Measurements from ENCODE around the gene ZNF548. TPM values are rescaled to one million over a fixed set of nuclear protein-coding genes. Genes with fewer than 3 reads are reported as not detected.

Gene ZNF548
- total RNA-seq, 1 experiment from 2014 or later = 11.6 TPM

DNA sequence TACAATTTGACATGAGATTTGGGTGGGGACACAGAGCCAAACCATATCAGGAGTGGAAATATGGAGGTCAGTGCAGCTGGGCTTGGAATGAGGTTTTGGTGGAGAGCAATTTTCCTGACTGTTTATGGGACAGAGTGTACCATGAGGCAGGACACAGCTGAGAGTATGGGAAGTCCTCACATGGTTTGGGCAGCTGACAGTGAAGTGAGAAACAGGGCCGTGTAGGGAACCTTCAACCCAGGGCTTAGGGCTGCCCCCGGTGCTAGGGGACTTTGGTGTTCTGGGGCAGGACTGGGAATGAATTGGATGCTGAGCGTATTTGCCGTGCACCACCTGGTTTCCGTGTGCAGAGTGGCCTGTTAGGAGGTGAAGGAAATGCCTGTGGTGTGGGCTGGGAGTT lies 6.1 kb downstream of the ZNF548 start:
- DNase-seq (ENCODE audit: low read depth) = no peak

DNA sequence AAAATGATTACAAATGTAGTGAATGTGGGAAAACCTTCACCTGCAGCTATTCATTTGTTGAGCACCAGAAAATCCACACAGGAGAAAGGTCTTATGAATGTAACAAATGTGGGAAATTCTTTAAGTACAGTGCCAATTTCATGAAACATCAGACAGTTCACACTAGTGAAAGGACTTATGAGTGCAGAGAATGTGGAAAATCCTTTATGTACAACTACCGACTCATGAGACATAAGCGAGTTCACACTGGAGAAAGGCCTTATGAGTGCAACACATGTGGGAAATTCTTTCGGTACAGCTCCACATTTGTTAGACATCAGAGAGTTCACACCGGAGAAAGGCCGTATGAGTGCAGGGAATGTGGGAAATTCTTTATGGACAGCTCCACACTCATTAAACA lies 9.2 kb downstream of the ZNF548 start:
- no peak for DNase-seq (ENCODE audit: low read depth)

DNA sequence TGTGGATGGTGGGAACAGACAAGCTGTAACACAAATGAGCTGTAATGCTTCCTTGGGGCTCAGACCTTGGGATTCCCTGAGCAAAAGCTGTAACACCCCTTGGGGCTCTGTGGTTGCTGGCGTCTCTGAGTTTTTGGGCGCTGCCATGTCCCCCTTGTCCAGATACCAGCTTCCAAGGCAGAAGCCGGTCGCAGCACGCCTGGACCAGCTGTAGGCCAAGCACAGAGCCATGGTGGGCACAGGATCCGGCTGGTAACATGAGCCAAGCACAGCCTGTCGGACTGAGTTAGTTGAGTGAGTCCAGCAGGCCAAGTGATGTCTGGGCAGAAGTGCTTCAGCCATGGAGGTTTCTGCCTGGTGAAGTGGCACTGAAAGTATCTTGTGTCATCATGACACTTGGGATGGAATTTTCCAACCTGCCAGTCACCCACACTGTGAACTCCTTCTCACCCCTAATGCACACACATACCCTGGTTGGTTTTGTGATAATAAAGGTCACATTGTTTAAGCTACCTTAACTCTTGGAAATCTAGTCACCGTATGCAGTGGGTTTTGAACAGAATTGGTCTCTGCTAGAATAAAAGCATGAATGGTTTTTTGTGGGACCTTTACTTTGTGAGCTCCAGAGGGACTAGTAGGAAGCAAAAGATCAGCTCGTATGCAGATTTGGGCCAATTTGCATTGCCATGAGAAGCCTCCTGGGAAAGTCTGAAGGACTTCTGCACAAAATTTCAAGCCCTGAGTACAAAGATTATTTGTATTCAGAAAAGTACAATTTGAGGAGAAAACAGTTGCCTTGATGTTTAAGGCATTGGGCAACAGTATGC lies 14.3 kb downstream of the ZNF548 start:
- no peak for DNase-seq (ENCODE audit: low read depth)

DNA sequence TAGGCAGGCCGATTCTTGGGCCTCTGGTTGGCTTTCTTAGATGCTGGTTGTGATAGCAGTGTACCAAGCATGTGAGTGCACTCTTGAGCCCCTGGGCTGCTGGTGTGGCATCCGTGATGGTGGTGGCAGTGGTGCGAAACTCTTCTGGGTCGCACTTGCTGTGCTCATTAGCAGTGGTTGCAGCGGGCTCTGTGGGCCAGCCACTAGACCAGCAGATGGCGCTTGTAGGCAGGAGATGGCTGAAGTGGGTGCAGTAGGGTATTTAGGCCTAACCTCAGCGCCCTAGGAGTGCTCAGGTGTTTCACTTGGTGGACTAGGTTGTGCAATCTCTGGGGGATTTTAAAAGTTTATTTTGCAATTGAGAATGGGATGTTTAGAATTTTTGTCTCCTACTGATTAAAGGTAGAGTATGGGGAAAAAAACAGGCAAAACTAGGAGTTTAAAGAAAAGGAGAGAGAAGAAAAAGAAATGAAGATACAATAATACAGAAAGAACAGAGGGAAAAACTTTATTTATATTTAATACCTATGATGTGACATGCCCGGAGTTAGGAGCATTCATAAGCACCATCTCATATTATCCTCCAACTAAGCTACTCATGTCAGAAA lies 17.0 kb downstream of the ZNF548 start:
- peak; percentile 50 for DNase-seq (ENCODE audit: low read depth)

DNA sequence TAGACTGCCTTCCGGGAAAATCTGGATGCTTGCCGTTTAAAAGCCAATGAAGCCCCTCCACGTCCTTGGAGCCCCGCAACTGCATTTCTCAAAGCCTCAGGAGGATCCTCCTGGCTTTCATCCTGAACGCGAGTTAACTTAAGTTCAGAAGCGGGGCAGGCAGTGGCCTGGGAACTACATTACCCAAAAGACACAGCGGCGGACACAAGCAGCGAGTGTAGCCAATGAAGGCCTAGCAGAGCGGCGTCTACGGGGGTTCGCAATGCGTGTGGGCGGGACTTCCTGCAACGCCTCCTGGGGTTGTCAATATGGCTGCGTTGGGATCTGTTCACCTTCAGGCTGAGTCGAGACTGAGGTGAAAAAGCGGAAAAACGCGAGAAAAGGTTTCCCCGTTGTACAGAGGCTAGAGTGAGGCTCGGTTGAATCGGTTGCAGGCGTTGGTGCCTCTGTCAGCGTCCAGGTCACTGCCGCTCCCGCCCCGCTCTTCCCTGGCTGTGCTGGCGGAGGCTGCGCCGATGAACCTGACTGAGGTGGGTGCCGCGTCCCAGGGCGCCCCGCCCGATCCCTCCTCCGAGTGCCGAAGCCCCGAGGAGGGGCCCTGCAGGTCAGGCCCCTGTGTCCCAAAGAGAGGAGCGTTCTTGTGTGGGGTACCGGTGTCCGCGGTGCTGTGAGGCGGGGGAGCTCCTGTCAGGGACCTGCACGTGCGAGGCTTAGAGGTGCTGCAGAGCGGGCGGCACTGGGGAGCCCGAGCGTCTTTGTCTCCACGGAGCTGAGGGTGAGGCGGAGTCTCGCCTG lies 21.4 kb downstream of the ZNF548 start, which contains the start of gene ZNF17:
TSS of gene ZNF17 (plus strand) at position 285 of the 795 bp plus-strand sequence. CDS start 2,455 bp downstream, outside the sequence.
- DNase-seq (ENCODE audit: low read depth) = peak; percentile 89

DNA sequence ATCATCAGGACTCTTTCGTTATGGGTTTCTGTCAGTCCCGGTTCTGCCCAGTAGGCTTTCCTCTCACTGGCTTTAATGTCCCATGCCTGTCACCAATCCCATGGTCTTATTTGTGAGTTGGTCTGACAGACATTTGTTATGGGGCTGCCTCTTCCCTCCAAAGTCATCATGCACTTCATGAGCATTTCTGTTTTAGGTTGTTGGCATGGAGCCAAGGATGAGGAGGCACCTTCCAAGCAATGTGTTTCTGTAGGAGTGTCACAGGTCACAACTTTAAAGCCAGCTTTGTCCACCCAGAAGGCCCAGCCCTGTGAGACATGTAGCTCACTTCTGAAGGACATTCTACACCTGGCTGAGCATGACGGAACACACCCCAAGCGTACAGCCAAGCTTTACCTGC lies 29.8 kb downstream of the ZNF548 start:
- DNase-seq (ENCODE audit: low read depth) = no peak

DNA sequence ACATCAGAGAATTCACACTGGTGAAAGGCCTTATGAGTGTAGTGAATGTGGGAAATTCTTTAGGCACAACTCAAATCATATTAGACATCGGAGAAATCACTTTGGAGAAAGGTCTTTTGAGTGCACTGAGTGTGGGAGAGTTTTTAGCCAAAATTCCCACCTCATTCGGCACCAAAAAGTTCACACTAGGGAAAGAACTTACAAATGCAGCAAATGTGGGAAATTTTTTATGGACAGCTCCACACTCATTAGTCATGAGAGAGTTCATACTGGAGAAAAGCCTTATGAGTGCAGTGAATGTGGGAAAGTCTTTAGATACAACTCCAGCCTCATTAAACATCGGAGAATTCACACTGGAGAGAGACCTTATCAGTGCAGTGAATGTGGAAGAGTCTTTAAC lies 31.4 kb downstream of the ZNF548 start:
- no peak for DNase-seq (ENCODE audit: low read depth)

DNA sequence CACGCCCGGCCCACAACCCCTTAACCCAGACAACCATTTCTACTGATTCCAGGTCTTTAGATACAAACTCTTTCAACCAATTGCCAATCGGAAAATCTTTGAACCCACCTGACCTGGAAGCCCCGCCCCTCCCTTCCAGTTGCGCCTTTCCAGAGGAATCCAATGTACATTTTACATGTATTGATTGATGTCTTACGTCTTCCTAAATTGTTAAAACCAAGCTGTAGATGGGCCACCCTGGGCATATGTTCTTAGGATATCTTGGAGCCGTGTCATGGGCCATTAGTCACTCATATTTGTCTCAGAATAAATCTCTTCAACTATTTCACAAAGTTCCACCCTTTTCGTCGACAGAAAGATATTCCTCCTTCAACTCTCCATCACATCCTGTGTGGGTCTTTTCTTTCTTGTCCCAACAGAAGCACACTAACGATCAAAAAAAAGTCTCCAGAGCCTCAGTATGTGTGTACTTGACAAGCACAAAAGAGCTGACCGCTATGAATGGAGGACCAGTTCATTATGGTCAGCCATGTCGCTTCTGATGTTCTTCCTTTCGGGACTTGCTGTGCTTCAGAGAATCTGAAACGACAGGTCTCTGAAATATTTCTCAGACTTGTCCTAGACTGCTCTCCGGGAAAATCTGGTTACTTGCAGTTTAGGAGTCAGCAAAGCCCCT lies 44.9 kb downstream of the ZNF548 start:
- no peak for DNase-seq (ENCODE audit: low read depth)

DNA sequence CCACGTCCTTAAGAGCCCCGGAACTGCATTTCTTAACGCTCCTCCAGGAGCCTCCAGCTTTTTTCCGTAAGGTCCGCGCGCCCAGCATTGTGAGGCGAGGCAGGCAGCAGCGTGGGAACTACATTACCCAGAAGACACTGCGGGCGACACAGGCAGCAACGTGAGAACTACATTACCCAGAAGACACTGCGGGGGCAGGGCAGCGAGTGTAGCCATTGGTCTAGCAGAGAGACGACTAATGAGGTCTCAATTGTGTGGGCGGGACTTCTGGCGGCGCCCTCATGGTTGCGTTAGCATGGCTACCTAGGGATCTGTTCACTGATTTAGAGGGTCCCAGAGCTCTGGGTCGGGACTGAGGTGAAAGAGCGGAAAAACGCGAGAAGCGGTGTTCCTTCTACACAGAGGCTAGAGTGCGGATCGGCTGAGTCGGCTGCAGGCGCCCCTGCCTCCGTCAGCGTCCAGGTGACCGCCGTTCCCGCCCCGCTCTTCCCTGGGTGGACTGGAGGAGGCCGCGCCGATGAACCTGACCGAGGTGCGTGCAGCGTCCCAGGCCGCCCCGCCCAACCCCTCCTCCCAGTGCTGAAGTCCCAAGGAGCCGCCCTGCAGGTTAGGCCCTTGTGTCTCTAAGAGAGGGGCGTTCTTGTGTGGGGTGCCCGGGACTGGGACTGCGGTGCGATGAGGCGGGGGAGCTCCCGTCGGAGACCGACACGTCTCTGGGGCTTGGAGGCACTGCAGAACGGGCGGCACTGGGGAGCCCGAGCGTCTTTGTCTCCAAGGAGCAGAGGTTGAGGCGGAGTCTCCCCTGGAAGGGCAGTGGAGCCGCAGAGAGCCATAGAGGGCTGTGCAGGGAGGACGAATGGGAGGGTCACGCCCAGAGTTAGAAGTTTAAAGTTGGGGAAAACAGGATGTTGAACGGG lies 45.7 kb downstream of the ZNF548 start, which contains the start of gene ZNF749:
TSS of gene ZNF749 (plus strand) at position 264 of the 917 bp plus-strand sequence. CDS start at position 518, 254 bp downstream.
- peak; percentile 96 for DNase-seq (ENCODE audit: low read depth)

DNA sequence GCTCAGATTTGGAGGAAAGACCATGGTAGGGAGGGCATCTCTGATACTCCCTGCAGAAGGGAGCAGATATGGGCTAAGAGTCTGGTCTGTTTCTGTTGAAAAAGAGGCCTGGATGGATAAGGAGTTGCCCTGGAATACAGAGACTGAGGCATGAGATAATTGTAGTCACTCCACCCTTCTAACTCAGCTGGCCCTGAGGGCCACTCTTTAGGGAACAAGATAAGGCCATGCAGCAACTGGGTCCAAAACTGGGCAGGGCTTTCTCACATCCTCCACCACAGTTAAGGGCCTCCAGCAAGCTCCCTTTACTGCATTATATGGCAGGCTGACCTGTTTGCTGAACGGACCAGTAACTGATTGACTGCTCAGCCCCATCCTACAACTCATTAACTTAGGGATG lies 46.8 kb downstream of the ZNF548 start:
- DNase-seq (ENCODE audit: low read depth) = no peak

DNA sequence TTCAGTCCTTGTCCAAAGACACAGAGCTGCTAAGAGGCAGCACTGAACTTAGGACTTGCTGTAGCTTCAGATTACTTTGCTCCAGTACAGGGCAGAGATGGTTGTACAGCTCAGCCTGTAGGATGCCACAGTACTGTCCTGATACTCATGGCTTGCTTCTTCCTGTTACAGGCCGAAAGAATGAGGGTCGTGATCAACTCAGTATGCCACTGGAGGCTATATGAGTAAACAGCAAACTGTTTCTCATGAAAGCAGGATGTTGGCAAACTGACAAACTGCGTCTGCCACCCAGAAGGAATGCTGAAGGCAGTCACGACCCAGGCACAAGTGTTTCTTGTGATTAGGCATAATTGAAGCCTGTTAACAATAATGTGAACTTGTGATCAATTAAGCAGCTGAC lies 48.3 kb downstream of the ZNF548 start:
- DNase-seq (ENCODE audit: low read depth) = no peak

DNA sequence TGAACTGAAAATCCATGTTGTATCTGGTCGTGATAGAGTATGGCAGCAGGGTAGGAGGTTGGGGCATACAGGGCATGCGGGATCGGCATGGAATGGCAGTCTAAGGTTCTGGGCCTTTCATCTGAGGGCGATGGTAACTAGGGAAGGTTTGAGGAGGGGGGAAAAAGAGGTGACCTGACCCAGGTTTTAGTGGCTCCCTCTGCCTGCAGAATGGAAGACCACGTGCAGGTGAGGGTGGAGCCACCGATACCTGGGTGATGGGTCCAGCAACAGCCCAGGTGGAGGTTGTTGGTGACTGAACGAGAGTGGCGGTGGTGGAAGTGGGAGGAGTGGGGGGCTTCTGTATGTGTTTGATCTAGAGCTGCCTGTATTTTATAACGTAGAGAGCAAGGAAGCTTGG lies 49.3 kb downstream of the ZNF548 start:
- no peak for DNase-seq (ENCODE audit: low read depth)

DNA sequence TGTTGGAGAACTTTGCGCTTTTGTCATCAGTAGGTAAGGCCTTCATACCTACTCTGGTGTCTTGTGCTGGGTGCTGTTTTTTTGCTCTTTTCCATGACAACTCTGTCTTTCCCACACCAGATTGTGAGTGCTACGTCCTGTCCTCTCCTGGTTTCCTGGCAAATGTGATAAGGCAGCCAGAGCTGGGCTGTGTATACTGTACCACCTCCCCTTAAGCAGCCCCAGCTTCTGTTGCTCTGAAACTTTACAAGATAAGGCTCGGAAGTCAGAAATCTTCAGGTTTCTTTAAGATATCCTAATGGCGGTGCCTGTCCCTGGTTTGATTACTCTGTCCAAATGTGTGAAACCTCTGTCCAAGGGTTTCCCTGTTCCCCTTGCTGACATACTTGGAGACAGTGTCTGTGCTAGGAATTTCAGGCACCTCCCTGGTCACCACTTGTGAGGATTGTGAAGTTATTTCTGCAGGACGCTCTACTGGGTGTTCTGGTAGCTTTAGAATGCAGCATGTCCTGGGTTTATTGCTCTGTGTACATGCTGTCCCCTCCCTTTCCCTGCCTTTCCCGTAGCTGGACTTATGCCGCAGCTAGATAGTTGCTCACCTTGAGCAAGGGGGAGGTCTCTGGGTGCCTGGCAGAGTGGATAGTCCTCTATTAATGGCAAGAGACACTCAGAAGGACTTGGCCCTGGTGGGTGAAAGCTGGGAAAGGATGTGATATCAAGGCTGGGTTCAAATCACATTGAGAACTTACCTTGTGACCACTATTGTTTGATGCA lies 52.5 kb downstream of the ZNF548 start:
- no peak for DNase-seq (ENCODE audit: low read depth)

DNA sequence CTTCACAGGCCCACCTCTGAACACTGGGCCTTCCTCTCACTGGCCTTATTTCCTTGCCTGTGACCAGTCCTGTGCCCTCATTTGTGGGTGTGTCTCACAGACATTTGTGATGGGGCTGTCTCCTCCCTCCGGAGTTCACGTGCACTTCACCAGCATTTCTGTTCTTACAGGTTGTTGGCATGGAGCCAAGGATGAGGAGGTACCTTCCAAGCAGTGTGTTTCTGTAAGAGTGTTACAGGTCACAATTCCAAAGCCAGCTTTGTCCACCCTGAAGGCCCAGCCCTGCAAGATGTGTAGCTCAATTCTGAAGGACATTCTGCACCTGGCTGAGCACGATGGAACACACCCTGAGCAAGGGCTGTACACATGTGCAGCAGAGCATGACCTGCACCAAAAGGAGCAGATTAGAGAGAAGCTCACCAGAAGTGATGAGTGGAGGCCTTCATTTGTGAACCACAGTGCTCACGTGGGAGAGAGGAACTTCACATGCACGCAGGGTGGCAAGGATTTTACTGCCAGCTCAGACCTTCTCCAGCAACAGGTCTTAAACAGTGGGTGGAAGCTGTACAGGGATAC lies 53.6 kb downstream of the ZNF548 start:
- DNase-seq (ENCODE audit: low read depth) = no peak

DNA sequence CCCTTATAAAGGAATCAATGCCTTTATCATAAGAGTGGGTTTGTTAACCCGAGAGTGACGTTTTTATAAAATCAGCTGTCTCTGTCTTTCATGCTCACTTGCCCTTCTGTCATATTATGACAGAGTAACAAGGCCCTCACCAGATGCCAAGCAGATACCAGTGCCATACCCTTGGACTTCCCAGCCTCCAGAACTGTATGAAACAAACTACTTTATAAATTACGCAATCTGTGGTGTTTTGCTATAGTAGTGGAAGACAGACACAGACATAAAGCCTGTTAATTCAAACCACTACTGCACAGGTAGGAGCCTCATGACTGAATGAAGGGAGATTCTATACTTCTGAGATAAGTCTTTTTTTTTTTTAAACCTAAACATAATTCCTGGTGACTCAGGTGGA lies 62.7 kb downstream of the ZNF548 start:
- no peak for DNase-seq (ENCODE audit: low read depth)
